Activated CD8-positive, alpha-beta memory T cell treated with anti-CD3 and anti-CD28 coated beads for 48 hours (primary cell): ENCODE results near the gene KRT33A.
"Not testable (repeated sequence)": the region's sequence is repeated elsewhere in the genome, so short reads cannot be mapped to it uniquely, and the experiment has no call there.

Experiments used
- DNase-seq, 3 experiments: peaks; one replicate each; pipeline ENCODE4 v3.0.0-alpha.2; 2020; ENCODE audit warnings: low read depth in 2 of 3, low spot score in 2 of 3

The KRT33A gene

DNA sequence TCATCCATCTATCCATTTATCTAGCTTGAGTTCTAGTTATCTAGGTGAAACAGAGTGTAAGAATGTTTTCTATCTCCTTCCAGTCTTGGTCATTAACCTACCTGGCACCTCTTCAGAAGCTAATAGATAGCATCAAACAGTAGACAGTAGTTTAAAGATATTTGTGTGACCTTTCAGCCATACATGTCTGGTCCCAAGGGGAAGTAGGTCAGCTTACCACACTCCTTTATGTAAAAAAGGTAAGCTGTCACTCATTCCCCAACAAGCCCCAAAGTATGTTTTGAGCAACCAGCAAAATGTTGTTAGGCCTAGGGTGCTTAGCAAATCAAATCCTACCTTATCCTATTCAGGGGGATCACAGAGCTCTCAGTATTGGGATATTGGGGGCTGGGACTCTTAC is 15.4 kb upstream of the KRT33A start:
- no peak for DNase-seq

DNA sequence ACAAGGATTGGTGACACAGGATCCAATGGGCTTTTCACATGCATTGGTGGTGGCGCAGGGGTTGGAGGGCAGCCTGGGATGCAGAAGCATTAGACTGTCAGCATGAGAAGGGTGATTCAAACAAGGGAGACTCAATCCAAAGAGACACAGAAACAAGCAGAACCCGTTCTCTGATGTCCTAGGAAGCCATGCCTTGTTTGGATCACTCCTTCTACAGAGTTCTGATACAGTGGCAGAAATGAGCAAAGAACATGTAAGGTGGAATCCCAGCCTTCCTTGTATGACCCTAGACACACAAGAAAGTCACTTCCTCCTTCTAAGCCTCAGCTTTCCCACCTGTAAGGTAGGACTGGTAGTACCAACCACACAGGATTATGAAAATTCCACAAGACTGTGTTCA is 13.3 kb upstream of the KRT33A start:
- no peak for DNase-seq

DNA sequence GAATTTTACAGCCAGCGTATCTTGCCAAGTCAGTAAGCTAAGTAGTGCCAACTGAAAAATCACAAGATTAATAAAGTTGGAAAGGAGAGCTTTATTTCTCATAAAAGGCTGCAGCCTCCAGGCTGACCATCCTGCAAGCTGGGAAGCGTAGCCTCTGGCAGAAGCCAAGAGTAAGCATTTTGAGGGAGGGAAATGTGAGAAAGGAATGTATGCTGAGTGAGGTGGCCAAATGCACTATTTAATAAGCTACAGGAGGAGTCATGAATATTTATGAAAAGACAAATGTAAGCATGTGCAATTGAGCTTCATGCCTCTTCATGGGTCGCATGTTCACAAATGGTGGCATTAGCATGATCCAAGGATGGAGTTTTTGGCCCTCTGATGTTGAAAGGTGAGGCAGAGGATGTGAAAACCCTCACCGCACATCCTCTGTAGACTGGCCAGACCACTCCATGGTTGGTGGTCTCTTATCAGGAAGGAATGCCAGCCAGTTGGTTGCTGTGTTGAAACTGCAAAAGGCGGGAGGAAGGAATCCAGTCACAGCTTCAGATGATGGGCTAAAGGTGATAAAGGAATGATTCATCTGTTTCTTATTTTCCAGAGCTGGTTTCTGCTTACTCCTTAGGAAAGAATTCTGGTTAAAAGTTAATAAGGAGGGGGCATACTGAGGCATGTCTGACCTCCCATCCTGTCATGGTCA is 9.8 kb upstream of the KRT33A start:
- DNase-seq = no peak

DNA sequence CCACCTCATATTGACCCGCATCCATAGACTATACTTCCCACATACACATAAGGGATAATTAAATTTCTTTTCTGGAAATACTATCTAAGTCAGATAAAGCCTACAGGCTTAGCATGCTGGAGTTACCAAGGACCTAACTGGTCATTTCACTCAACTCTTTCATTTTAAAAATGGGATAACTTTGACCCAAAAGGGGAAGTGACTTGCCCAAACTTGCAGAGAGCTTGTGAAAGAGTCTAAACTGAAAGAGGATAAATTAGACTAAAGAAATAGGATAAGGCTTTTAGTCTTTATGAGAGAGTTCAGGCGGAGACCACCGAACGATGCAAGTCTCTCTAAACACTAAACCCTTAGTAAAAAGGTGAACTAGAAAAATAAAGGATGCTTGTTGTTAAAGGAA is 3.9 kb upstream of the KRT33A start:
- no peak for DNase-seq

DNA sequence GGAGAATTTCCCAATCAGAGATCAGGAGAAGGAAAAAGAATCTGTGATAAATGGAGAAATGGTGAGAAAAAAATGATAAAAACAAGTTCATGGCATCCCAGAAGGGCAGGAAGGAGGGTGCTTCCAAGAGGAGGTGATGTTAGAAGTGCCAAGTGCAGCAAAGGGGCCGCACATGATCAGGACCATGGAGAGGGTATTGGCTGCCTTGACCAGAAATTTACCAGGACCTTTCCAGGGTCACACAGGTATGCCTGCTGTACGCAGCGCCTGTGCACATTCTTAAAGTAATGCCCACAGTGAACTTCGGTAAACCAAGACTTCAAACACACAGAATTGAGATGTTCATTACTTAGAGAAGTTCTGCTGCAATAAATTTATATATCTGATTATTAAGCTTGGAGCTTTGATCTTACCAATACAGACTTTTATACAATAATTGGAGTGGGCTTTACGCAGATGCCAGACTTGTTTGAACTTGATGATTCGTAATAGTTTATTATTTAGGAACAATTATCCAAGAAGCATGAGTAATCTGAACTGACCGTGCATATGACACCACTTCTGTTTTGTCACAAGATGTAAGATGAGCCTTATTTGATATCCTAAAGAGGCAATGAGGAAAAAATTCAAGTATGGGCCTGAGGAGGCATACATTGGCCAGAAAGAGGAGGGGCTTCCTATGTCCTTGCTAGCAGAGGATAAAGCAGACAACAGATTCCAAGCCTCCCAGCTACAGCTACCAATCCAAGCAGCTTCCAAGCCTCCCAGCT is 2.2 kb upstream of the KRT33A start:
- no peak for DNase-seq

- DNase-seq = no peak
Observed at GRCh38 chr17:41351177-41351576, 549 bp upstream of the KRT33A start.

DNA sequence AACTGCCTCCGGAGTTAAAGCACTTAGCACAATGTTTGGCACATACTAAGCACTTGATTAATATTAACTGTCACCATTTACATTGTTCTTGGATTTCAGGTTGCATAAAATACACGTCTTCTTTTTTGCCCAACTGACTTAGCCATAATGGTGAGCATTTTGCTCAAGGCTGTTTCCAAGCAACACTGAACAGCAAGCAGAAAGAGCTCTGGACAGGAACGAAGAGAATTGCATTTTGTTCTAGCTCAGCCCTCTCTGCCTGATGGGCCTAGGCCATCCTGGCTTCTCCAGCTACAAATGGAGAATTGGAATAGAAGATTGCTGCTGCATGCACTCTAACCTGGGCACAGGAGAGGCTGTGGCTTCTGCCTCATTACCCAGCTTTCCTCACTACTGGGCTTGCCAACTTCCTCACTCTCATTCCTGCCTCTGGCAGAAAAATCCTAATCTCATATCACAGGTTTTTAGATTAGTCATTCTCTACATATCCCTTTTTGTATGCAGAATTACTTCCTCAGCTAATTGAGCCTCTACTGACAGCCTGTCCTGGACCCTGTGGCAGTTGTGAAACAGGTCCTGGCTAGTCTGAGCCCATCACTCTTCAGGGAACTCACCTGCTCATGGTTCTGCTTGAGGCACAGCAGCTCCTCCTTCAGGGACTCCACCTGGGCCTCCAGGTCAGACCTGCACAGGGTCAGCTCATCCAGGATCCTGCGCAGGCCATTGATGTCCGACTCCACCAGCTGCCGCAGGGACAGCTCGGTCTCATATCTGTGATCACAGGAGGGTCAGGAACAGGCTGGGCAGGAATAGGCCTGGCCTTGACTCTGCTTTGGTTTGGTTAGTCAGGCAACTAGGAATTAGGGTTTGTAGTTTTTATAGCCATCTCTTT is 2.5 kb downstream of the KRT33A start:
- no peak for DNase-seq

DNA sequence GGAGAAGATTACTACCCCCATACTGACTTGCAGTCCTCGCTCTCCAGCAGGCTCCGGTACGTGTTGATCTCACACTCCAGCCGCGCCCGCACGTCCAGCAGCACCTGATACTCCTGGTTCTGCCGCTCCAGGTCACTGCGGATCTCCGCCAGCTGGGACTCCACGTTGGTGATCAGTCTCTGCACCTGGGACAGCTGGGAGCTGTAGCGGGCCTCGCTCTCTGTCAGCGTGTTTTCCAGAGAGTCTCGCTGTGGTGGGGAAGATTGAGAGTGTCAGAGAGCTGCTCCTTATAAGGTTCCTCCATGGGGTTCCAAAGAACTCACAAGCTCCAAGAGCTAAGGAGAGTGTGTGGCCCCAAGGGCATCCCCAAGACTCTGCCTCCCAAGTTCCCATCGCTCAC is 4.2 kb downstream of the KRT33A start:
- DNase-seq = not testable (repeated sequence)

DNA sequence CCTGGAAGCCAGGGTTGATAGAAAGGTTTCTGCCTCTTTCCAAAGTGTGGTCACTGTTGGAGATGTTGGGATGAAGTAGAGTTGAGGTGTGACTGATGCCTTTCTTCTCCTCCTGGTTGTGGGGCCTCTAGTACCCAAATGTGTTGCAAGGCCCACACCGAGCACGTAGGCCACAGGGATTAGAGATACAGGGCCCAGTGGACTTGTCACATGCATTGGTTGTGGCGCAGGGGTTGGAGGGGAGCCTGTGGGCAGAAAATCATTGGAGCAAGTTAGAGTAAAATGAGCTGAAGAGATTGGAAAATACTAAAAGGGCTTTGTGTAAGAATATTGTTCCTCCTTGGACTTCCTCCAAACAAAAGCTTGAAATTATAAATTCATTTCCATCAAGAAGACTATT is 4.6 kb downstream of the KRT33A start:
- no peak for DNase-seq

GRCh38 chr17:41343029-41343428 is 7.6 kb downstream of the KRT33A start:
- DNase-seq = no peak

DNA sequence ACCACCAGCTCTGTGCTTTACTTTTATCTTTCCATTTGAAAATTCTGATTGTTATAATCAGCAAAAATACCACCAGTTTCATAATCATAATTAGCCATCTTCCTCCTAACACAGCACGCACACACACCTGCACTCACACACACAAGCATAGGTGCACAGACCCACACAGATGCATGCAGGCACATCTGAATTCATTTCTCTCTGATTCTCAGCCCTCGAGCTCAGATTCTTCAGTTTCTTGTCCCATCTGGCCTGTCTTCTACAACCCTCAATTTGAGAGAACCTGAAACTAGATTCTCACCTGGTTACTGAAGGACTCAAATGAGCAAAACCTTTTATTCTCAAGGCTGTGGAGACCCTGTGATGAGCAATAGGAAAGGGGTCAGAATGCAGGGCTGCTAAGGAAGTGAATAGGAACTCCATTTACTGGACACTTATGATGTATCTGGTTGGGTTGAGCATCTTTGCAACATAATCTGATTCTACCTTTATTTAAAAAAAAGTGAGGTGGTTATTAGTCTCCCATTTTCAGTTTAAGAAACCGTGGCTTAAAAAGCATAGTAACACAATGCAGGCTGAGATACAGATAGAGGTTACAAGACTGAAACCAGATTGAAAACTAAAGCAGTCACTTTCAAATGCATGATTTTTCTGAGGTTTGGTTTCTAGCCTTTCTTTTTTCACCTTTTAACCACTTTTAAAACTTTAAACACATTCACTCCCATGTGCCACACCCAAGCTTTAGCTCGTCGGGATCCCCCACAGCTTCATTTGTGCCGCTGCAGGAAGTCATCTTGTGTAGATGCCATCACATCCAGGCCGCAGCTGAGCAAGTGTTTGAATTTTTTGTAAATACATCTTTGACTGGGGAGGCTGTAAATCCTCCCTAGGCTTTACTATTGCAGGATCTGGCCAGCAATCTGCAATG is 9.4 kb downstream of the KRT33A start:
- no peak for DNase-seq

DNA sequence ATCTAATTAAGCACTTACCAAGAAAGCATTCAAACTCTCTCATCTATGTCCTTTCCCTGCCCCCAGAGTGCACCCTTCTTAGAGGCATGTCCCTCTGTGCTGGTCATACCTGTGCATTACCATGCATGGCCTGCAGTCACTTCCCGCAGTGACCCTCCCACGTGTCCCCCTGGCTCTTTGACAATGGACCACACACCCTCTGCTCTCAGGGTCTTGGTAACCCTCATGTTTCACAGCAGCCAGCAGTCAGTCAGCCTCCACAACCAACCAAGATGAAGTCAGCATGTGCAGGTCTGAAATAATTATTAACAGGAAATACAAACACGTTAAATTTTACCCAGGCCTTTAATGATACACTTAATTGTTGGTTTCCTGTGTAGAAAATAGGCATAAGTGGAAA is 10.1 kb downstream of the KRT33A start:
- DNase-seq = no peak

DNA sequence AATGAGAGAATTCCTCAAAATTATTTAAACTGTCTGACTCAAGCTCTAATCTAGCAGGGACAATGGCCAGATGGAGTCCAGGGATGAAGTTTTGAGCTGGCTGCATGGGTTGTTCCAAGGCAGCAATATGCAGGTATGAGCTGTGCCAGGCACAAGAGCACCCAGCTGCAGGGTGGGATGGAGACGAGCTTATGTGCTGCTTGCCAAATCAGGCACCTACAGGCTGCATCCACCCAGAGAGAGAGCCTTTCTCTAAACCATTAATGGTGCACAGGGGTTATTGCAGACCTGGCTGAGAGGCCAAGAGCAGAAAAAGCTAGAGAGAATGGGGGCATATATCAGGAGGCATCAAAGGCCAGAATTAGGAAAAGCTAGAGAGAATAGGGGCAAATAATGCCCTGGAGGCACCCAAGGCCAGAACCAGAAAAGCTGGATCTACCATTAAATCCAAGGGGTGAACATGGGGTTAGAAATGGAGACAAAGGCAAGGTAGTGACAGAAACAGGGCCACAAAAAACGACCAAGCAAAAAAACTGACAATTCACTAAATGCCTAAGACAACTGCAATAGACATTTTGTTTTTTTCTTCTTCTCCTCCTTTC is 11.0 kb downstream of the KRT33A start:
- DNase-seq = no peak

DNA sequence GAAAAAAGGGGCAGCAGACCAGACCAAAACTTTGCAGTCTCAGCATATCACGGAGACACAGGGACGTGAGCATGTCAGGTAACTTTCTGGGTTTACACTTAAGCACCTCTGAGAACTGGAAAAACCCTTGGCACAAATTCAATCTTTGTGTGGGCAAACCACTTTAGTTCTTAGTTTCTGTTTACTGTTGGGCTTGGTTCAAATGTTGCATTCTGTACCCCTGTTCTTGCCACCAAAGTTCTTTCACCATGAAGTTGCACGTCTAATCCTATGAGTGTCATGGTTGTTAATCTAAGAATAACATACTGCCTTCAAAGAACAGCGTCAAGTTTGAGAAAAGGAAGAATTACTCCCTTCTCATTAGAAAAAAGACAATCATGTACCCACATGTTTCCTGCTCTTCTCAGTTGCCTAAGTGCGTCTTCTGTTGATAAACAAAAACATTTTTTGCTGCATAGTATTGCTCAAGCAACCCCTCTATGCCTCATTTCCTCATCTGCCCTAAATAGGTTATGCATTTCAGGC is 11.6 kb downstream of the KRT33A start:
- no peak for DNase-seq

- no peak for DNase-seq
Observed at GRCh38 chr17:41335747-41336146, 14.9 kb downstream of the KRT33A start.

- no peak for DNase-seq
Observed at GRCh38 chr17:41334385-41335305, 16.0 kb downstream of the KRT33A start.

- DNase-seq = no peak
Observed at GRCh38 chr17:41333836-41334235, 16.8 kb downstream of the KRT33A start.

GRCh38 chr17:41333098-41333497 is 17.5 kb downstream of the KRT33A start:
- no peak for DNase-seq

GRCh38 chr17:41332239-41332638 is 18.4 kb downstream of the KRT33A start:
- DNase-seq = no peak
